Measurements from ENCODE around the gene UNG.

- TF ChIP-seq TAF1 (IDR thresholded peaks at IDR 0.05; ENCODE audit: low read depth) (no peak), FOXM1 (IDR thresholded peaks at IDR 0.05; ENCODE audit: borderline replicate concordance, low read depth) (no peak), RAD21 (IDR thresholded peaks at IDR 0.05; ENCODE audit: low read depth) (no peak), EP300 (IDR thresholded peaks at IDR 0.05; ENCODE audit: borderline replicate concordance) (no peak)
These were observed 13.0 kb upstream of the UNG start for GRCh38 chr12:109084425-109084824.

Data from Ishikawa (cell line).